HG03565 (cell line): ENCODE data around the gene PSMC3IP.

Experiments used
- ATAC-seq: cut with Tn5 transposase; IDR thresholded peaks from one replicate; pipeline ENCODE4 v1.9.1; 2021; ENCODE audit warnings: mild to moderate bottlenecking, moderate library complexity; ENCODE audit not compliant: unreplicated experiment

Gene PSMC3IP

GRCh38 chr17:42586514-42587230, 9.1 kb upstream of the PSMC3IP start:
- no peak for ATAC-seq

GRCh38 chr17:42585353-42585752, 7.8 kb upstream of the PSMC3IP start:
- no peak for ATAC-seq

GRCh38 chr17:42584880-42585279, 7.4 kb upstream of the PSMC3IP start:
- ATAC-seq = no peak

GRCh38 chr17:42581744-42582270, 4.3 kb upstream of the PSMC3IP start:
- ATAC-seq = no peak

GRCh38 chr17:42579794-42580551, 2.4 kb upstream of the PSMC3IP start:
- ATAC-seq = no peak

- ATAC-seq = peak; percentile 40
Measured at GRCh38 chr17:42578282-42578869, 847 bp upstream of the PSMC3IP start.

- no peak for ATAC-seq
Measured at GRCh38 chr17:42577140-42577531, 393 bp downstream of the PSMC3IP start.

- ATAC-seq = no peak
Measured at GRCh38 chr17:42574463-42574862, 3.1 kb downstream of the PSMC3IP start.

GRCh38 chr17:42573095-42573494, 4.4 kb downstream of the PSMC3IP start:
- ATAC-seq = no peak

- no peak for ATAC-seq
Measured at GRCh38 chr17:42571435-42572225, 5.9 kb downstream of the PSMC3IP start.

- ATAC-seq = no peak
Measured at GRCh38 chr17:42568341-42569111, 9.0 kb downstream of the PSMC3IP start.

- peak; percentile 44 for ATAC-seq
Measured at GRCh38 chr17:42566883-42567573, 10.5 kb downstream of the PSMC3IP start, which contains the start of gene MLX. Gene MLX, plus strand, starts transcription at chr17:42567100. Its CDS starts 25 bp downstream, at chr17:42567125.

GRCh38 chr17:42566215-42566882, 11.2 kb downstream of the PSMC3IP start:
- no peak for ATAC-seq

GRCh38 chr17:42565523-42566214, 11.9 kb downstream of the PSMC3IP start:
- ATAC-seq = no peak

GRCh38 chr17:42564815-42565522, 12.6 kb downstream of the PSMC3IP start:
- ATAC-seq = no peak

- ATAC-seq = no peak
Measured at GRCh38 chr17:42563950-42564349, 13.6 kb downstream of the PSMC3IP start.

- no peak for ATAC-seq
Measured at GRCh38 chr17:42563543-42563942, 14.0 kb downstream of the PSMC3IP start.

GRCh38 chr17:42563143-42563509, 14.4 kb downstream of the PSMC3IP start:
- no peak for ATAC-seq
